Stimulated activated CD4-positive, alpha-beta T cell treated with anti-CD3 and anti-CD28 coated beads, Interleukin-4, amount 100 ng/mL, for 48 hours (primary cell): ENCODE results near the gene GEMIN5.

Source experiments
- DNase-seq, 2 donors: peaks; one replicate each; pipeline ENCODE4 v3.0.0-alpha.2; 2020; ENCODE audit warnings: low read depth in 2 of 2

Gene GEMIN5

GRCh38 chr5:154850255-154851062 lies 87.6 kb downstream of the GEMIN5 start, which contains the start of gene FAXDC2:
TSS of gene FAXDC2 (minus strand) at chr5:154850603. CDS start at chr5:154838178, 12,425 bp downstream.
- DNase-seq = no peak

GRCh38 chr5:154849791-154850201 lies 88.2 kb downstream of the GEMIN5 start:
- no peak for DNase-seq

- no peak for DNase-seq
Measured at GRCh38 chr5:154849264-154849785, 88.7 kb downstream of the GEMIN5 start.

- no peak for DNase-seq
Measured at GRCh38 chr5:154844809-154845208, 93.2 kb downstream of the GEMIN5 start.

GRCh38 chr5:154842689-154843530 lies 95.1 kb downstream of the GEMIN5 start:
- no peak for DNase-seq

GRCh38 chr5:154841273-154841661 lies 96.7 kb downstream of the GEMIN5 start:
- no peak for DNase-seq

GRCh38 chr5:154840435-154841272 lies 97.4 kb downstream of the GEMIN5 start:
- DNase-seq = no peak
